ENCODE data around the gene ADCY9.

The ADCY9 gene

GRCh38 chr16:3924763-3925162 is 191.5 kb downstream of the ADCY9 start:
- DNase-seq (ENCODE audit: low read depth in 2 of 3, low spot score in 1 of 3): no peak

- no peak for DNase-seq (ENCODE audit: low read depth in 2 of 3, low spot score in 1 of 3)
These were observed 194.0 kb downstream of the ADCY9 start for GRCh38 chr16:3922241-3922640.

GRCh38 chr16:3920206-3920605 is 196.0 kb downstream of the ADCY9 start:
- no peak for DNase-seq (ENCODE audit: low read depth in 2 of 3, low spot score in 1 of 3)

- DNase-seq (ENCODE audit: low read depth in 2 of 3, low spot score in 1 of 3): no peak
These were observed 196.8 kb downstream of the ADCY9 start for GRCh38 chr16:3919413-3919812.

GRCh38 chr16:3915426-3916260 is 200.6 kb downstream of the ADCY9 start:
- DNase-seq (ENCODE audit: low read depth in 2 of 3, low spot score in 1 of 3): no peak

GRCh38 chr16:3912897-3913296 is 203.3 kb downstream of the ADCY9 start:
- DNase-seq (ENCODE audit: low read depth in 2 of 3, low spot score in 1 of 3): no peak

All from stimulated activated CD4-positive, alpha-beta T cell treated with anti-CD3 and anti-CD28 coated beads, Interleukin-12 subunit alpha, Interleukin-12 subunit beta, amount 100 ng/mL, for 48 hours (primary cell).